Nephron (organoid): ENCODE results near the gene FOXJ1.

Source experiments
- H3K27ac Mint-ChIP-seq, 3 experiments: 2 replicates each; pipeline ENCODE4 v1.8.0; 2020; ENCODE audit warnings: mixed read lengths in 3 of 3, mild to moderate bottlenecking in 2 of 3, moderate library complexity in 1 of 3
- H3K27me3 Mint-ChIP-seq: 2 replicates; pipeline ENCODE4 v1.8.0; 2021; ENCODE audit warnings: low read depth, mild to moderate bottlenecking, moderate library complexity, mixed read lengths
- H3K36me3 Mint-ChIP-seq: 2 replicates; pipeline ENCODE4 v1.8.0; 2020; ENCODE audit warnings: low read depth, mixed read lengths
- H3K4me1 Mint-ChIP-seq: 2 replicates; pipeline ENCODE4 v1.8.0; 2020; ENCODE audit warnings: mixed read lengths
- H3K4me3 Mint-ChIP-seq, 3 experiments: 2 replicates each; pipeline ENCODE4 v1.8.0; 2020; ENCODE audit warnings: mild to moderate bottlenecking in 3 of 3, mixed read lengths in 3 of 3, moderate library complexity in 2 of 3
- H3K9me3 Mint-ChIP-seq: 2 replicates; pipeline ENCODE4 v1.8.0; 2020; ENCODE audit warnings: mixed read lengths
- CTCF ChIP-seq, 3 experiments: fragments of 200-600 bp; sonication (generic); IDR thresholded peaks; one replicate each; pipeline ENCODE4 v1.5.0; 2021; ENCODE audit warnings: antibody characterized with exemption in 3 of 3; ENCODE audit not compliant: unreplicated experiment in 3 of 3

The FOXJ1 gene

GRCh38 chr17:76140661-76141211 is 309 bp downstream of the FOXJ1 start:
- Mint-ChIP-seq H3K27me3 (peaks cover 78% of the 10 kb centered on the region), H3K4me3 (peak overlapping the region; percentile 82 to 86 (median 85)), H3K9me3 (no peaks in the 10 kb centered on the region), H3K36me3 (no peaks in the 10 kb centered on the region), H3K27ac (peak overlapping the region in 2 of 3 experiments; percentile 41 to 78), H3K4me1 (peaks cover 44% of the 10 kb centered on the region)
- TF ChIP-seq CTCF (IDR thresholded peaks at IDR 0.05; ENCODE audit: unreplicated experiment in 3 of 3) = no peak

- peaks cover 81% of the 10 kb centered on the region for H3K27me3 Mint-ChIP-seq
- H3K27ac Mint-ChIP-seq = peak overlapping the region; percentile 89 to 95 (median 93)
- H3K9me3 Mint-ChIP-seq = no peaks in the 10 kb centered on the region
- peak overlapping the region; percentile 82 to 86 (median 85) for H3K4me3 Mint-ChIP-seq
- TF ChIP-seq CTCF (IDR thresholded peaks at IDR 0.05; ENCODE audit: unreplicated experiment in 3 of 3) = peak in 1 of 3 experiments; percentile 5
- H3K4me1 Mint-ChIP-seq = peaks cover 49% of the 10 kb centered on the region
- no peaks in the 10 kb centered on the region for H3K36me3 Mint-ChIP-seq
Observed at GRCh38 chr17:76139801-76140660, 1.0 kb downstream of the FOXJ1 start.

GRCh38 chr17:76138896-76139752 is 1.9 kb downstream of the FOXJ1 start:
- H3K36me3 Mint-ChIP-seq = no peaks in the 10 kb centered on the region
- H3K4me1 Mint-ChIP-seq = peaks cover 50% of the 10 kb centered on the region
- H3K27me3 Mint-ChIP-seq = peaks cover 86% of the 10 kb centered on the region
- H3K4me3 Mint-ChIP-seq = peak overlapping the region; percentile 78 to 82 (median 82)
- H3K27ac Mint-ChIP-seq = peak overlapping the region; percentile 89 to 95 (median 93)
- H3K9me3 Mint-ChIP-seq = no peaks in the 10 kb centered on the region
- TF ChIP-seq CTCF (IDR thresholded peaks at IDR 0.05; ENCODE audit: unreplicated experiment in 3 of 3) = no peak

DNA sequence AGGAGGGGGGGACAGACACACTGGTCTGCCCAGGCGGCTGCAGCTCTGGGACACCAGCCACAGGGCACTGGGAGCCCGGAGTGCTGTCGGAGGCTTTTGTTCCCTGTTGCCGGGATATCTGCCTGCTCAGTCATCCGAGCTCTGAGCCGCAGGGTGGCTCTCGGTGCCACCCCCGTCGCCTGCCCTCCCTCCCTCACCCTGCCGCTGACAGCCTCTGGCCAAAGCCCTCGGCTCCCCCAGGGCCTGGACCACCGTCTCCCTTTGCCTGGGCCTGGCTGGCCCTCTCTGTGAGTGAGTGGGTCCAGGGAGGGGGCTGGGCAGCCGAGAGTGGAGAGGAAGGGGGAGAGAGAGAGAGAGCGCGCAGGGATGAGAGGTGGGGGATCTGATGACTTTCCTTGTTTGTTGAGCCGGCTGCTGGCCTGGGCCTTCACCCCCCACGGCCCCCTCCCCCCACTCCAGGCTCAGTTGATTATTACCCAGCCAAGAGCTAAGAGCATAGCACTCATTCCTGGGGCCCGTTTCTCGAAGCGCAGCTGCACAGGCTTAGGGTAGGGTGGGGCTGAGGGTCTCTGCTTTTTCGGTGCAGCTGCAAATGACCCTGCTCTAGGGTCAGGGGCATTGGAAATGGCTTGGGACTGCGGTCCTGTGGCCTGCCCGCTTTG is 2.7 kb downstream of the FOXJ1 start:
- H3K9me3 Mint-ChIP-seq = no peaks in the 10 kb centered on the region
- peak overlapping the region; percentile 14 to 78 (median 51) for H3K4me3 Mint-ChIP-seq
- peaks cover 87% of the 10 kb centered on the region for H3K27me3 Mint-ChIP-seq
- TF ChIP-seq CTCF (IDR thresholded peaks at IDR 0.05; ENCODE audit: unreplicated experiment in 3 of 3) = no peak
- peak overlapping the region; percentile 68 to 95 (median 89) for H3K27ac Mint-ChIP-seq
- H3K4me1 Mint-ChIP-seq = peaks cover 52% of the 10 kb centered on the region
- H3K36me3 Mint-ChIP-seq = peaks cover 2% of the 10 kb centered on the region

DNA sequence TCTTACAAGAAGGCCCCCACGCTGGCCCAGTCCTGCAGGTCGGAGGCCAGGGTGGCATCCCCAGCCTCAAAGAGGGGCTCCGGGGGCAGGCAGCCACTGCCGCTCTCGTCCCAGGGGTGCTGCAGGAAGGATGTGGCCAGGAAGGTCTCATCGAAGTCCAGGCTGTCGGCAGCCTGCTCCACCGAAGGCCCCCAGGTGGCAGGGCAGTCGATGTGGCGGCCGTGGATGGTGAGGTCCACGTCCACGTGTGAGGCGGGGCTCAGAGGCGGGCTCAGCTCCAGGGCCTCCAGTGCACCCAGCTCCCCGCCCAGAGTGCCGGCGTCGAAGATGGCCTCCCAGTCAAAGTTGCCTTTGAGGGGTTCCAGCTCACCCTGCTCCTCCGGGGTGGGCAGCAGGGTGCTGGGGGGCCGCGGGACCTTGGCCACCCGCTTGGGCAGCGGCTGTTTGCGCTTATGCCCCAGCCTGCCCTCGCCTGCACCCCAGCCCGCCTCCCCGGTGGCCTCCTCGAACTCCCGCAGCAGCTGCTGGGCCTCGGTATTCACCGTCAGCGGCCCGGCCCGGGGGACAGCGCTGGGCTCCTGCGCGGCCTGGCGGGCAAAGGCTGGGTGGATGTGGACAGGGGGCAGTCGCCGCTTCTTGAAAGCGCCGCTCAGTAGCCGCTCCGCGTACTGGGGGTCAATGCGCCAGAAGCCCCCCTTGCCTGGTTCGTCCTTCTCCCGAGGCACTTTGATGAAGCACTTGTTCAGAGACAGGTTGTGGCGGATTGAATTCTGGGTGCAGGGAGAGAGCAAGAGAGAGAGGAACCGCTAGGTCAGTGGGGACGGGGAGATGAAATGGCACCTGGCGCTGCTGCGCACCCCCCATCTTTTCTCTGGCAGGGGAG is 3.5 kb downstream of the FOXJ1 start:
- no peak for TF ChIP-seq CTCF (IDR thresholded peaks at IDR 0.05; ENCODE audit: unreplicated experiment in 3 of 3)
- Mint-ChIP-seq H3K4me1 (peaks cover 45% of the 10 kb centered on the region), H3K9me3 (no peaks in the 10 kb centered on the region), H3K27ac (peak overlapping the region; percentile 68 to 95 (median 89)), H3K4me3 (peak overlapping the region; percentile 14 to 65 (median 40)), H3K36me3 (peaks cover 3% of the 10 kb centered on the region), H3K27me3 (peaks cover 88% of the 10 kb centered on the region)
